ENCODE results near the gene TPM2.

DNA sequence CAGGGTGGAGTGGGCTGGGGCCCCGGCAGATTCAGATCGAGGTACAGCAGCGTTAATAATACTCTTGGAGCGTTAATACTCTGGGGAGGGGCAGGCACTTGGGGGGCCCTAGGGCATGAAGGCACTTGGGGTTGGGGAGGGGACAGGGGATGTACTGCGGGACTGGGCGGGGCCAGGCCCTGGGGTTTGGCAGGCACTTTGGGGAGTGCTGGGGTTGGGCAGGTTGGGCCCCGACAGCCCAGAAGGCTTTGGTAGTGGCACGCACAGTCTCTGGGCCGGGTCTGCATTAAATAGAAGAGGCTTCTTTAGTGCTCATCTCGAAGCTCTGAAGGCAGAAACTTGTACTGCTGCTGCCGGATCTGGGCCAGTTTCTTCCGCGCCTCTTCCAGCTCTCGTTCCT lies 7.8 kb upstream of the TPM2 start:
- TF ChIP-seq, protein P1, sequence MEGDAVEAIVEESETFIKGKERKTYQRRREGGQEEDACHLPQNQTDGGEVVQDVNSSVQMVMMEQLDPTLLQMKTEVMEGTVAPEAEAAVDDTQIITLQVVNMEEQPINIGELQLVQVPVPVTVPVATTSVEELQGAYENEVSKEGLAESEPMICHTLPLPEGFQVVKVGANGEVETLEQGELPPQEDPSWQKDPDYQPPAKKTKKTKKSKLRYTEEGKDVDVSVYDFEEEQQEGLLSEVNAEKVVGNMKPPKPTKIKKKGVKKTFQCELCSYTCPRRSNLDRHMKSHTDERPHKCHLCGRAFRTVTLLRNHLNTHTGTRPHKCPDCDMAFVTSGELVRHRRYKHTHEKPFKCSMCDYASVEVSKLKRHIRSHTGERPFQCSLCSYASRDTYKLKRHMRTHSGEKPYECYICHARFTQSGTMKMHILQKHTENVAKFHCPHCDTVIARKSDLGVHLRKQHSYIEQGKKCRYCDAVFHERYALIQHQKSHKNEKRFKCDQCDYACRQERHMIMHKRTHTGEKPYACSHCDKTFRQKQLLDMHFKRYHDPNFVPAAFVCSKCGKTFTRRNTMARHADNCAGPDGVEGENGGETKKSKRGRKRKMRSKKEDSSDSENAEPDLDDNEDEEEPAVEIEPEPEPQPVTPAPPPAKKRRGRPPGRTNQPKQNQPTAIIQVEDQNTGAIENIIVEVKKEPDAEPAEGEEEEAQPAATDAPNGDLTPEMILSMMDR (IDR thresholded peaks at IDR 0.05), result no peak
- TF ChIP-seq POLR2A (IDR thresholded peaks at IDR 0.05) (no peak), EP300 (IDR thresholded peaks at IDR 0.05) (no peak)

Measured in gastroesophageal sphincter (tissue), 3 donors.